Prostate gland (tissue), 2 donors: ENCODE data around the gene BCAP29.

Experiments used
- CTCF ChIP-seq, 4 experiments: fragments of 200-600 bp in 2 of 4; fragments of 450-650 bp in 2 of 4; sonication (generic) in 2 of 4; IDR thresholded peaks; 1 replicate in 3 of 4; 2 replicates in 1 of 4; pipeline ENCODE4 v1.5.1; 2016 to 2019; ENCODE audit warnings: antibody characterized with exemption in 4 of 4, mild to moderate bottlenecking in 2 of 4, moderate library complexity in 2 of 4
- POLR2A ChIP-seq: fragments of 450-650 bp; IDR thresholded peaks from one replicate; pipeline ENCODE4 v1.6.1; 2016; ENCODE audit warnings: antibody characterized with exemption, mild to moderate bottlenecking
- POLR2AphosphoS5 ChIP-seq: sonication (generic); formaldehyde crosslinking; IDR thresholded peaks from one replicate; pipeline ENCODE4 v1.6.1; 2017; ENCODE audit warnings: antibody characterized with exemption

GRCh38 chr7:107593025-107593410 is 13.0 kb downstream of the BCAP29 start:
- no peak for TF ChIP-seq CTCF (IDR thresholded peaks at IDR 0.05)
- no peak for TF ChIP-seq POLR2AphosphoS5
- no peak for TF ChIP-seq POLR2A
